Mesenchymal stem cell (in vitro differentiated cells and primary cell): Measurements from ENCODE around the gene VPS51.
A peak's percentile ranks its signal among the peaks of the same experiment; 100 is the strongest.
"Not testable (repeated sequence)": the region's sequence is repeated elsewhere in the genome, so short reads cannot be mapped to it uniquely, and the experiment has no call there.

Experiments
- DNase-seq: peaks from one replicate; pipeline ENCODE4 v3.0.0-alpha.2; 2013
- H2AFZ ChIP-seq: one replicate; pipeline ENCODE4 v1.6.1; 2013; ENCODE audit warnings: low read depth, mild to moderate bottlenecking, control low read depth, inconsistent platforms, low read length, moderate library complexity
- H2AK5ac ChIP-seq: 2 replicates; pipeline ENCODE4 v1.6.1; 2013; ENCODE audit warnings: low read length, moderate library complexity, mild to moderate bottlenecking, inconsistent platforms; ENCODE audit not compliant: severe bottlenecking
- H2BK120ac ChIP-seq: one replicate; pipeline ENCODE4 v1.6.1; 2013; ENCODE audit warnings: low read depth, mild to moderate bottlenecking, inconsistent platforms, low read length, moderate library complexity
- H2BK12ac ChIP-seq, 2 experiments: one replicate each; pipeline ENCODE4 v1.6.1; 2013; ENCODE audit warnings: inconsistent platforms in 2 of 2, low read length in 2 of 2, mild to moderate bottlenecking in 2 of 2, moderate library complexity in 2 of 2, control low read depth in 1 of 2
- H2BK15ac ChIP-seq: one replicate; pipeline ENCODE4 v1.6.1; 2013; ENCODE audit warnings: mild to moderate bottlenecking, low read depth, inconsistent platforms; ENCODE audit not compliant: poor library complexity, severe bottlenecking
- H2BK5ac ChIP-seq: 2 replicates; pipeline ENCODE4 v1.6.1; 2013; ENCODE audit warnings: low read depth, mild to moderate bottlenecking, low read length, control low read depth, inconsistent platforms; ENCODE audit not compliant: poor library complexity, severe bottlenecking
- H3K14ac ChIP-seq, 2 experiments: one replicate each; pipeline ENCODE4 v1.6.1; 2013; ENCODE audit warnings: inconsistent platforms in 2 of 2, low read length in 2 of 2, control low read depth in 1 of 2, mild to moderate bottlenecking in 1 of 2, moderate library complexity in 1 of 2
- H3K18ac ChIP-seq, 2 experiments: one replicate each; pipeline ENCODE4 v1.6.1; 2013; ENCODE audit warnings: inconsistent platforms in 2 of 2, low read length in 2 of 2, control low read depth in 1 of 2, low read depth in 1 of 2, mild to moderate bottlenecking in 1 of 2
- H3K23ac ChIP-seq, 2 experiments: one replicate each; pipeline ENCODE4 v1.6.1; 2013; ENCODE audit warnings: inconsistent platforms in 2 of 2, low read length in 2 of 2, mild to moderate bottlenecking in 2 of 2, moderate library complexity in 2 of 2, control low read depth in 1 of 2
- H3K27ac ChIP-seq: 2 replicates; pipeline ENCODE4 v1.5.1; 2013; ENCODE audit warnings: mild to moderate bottlenecking, moderate library complexity, low read length, control low read depth, inconsistent platforms; ENCODE audit not compliant: poor library complexity, severe bottlenecking
- H3K27me3 ChIP-seq, 2 experiments: 2 replicates each; pipeline versions ENCODE4 v1.6.1 to v1.7.0; 2013; ENCODE audit warnings: low read length in 2 of 2, mild to moderate bottlenecking in 2 of 2, moderate library complexity in 2 of 2, control low read depth in 1 of 2, inconsistent platforms in 1 of 2; ENCODE audit not compliant: control insufficient read depth in 1 of 2, insufficient read depth in 1 of 2
- H3K36me3 ChIP-seq, 2 experiments: 2 replicates each; pipeline versions ENCODE4 v1.6.1 to v1.7.0; 2013; ENCODE audit warnings: low read length in 2 of 2, control low read depth in 1 of 2, inconsistent platforms in 1 of 2, low read depth in 1 of 2, mild to moderate bottlenecking in 1 of 2; ENCODE audit not compliant: insufficient read depth in 2 of 2, control insufficient read depth in 1 of 2
- H3K4ac ChIP-seq, 2 experiments: one replicate each; pipeline ENCODE4 v1.6.1; 2013; ENCODE audit warnings: inconsistent platforms in 2 of 2, low read length in 2 of 2, mild to moderate bottlenecking in 2 of 2, moderate library complexity in 2 of 2, control low read depth in 1 of 2, low read depth in 1 of 2
- H3K4me1 ChIP-seq: 2 replicates; pipeline ENCODE4 v1.6.1; 2013; ENCODE audit warnings: low read depth, low read length, control low read depth; ENCODE audit not compliant: control insufficient read depth, insufficient read depth
- H3K4me2 ChIP-seq: 2 replicates; pipeline ENCODE4 v1.6.1; 2013; ENCODE audit warnings: low read length, mild to moderate bottlenecking, inconsistent platforms; ENCODE audit not compliant: poor library complexity, severe bottlenecking
- H3K4me3 ChIP-seq, 2 experiments: 2 replicates each; pipeline versions ENCODE4 v1.5.1 to v1.7.0; 2013; ENCODE audit warnings: low read length in 2 of 2, mild to moderate bottlenecking in 2 of 2, control low read depth in 1 of 2, low read depth in 1 of 2; ENCODE audit not compliant: insufficient read depth in 1 of 2
- H3K79me1 ChIP-seq: replicated peaks from 2 replicates; pipeline ENCODE4 v1.6.1; 2013; ENCODE audit warnings: mild to moderate bottlenecking, control low read depth, low read length, inconsistent platforms; ENCODE audit not compliant: poor library complexity, severe bottlenecking
- H3K9ac ChIP-seq: 2 replicates; pipeline ENCODE4 v1.7.0; 2013; ENCODE audit warnings: mild to moderate bottlenecking, low read length, moderate library complexity
- H3K9me3 ChIP-seq: 2 replicates; pipeline ENCODE4 v1.7.0; 2013; ENCODE audit warnings: mild to moderate bottlenecking, low read length; ENCODE audit not compliant: control insufficient read depth
- H4K8ac ChIP-seq: one replicate; pipeline ENCODE4 v1.6.1; 2013; ENCODE audit warnings: inconsistent platforms, mild to moderate bottlenecking, low read length, moderate library complexity
- H4K91ac ChIP-seq: one replicate; pipeline ENCODE4 v1.6.1; 2013; ENCODE audit warnings: mild to moderate bottlenecking, low read length, inconsistent platforms
- WGBS: methylation state at CpG from one replicate; pipeline ENCODE4 v1.1.7; 2013; ENCODE audit warnings: mixed read lengths; 5-methylcytosine and 5-hydroxymethylcytosine counted together

Gene VPS51

DNA sequence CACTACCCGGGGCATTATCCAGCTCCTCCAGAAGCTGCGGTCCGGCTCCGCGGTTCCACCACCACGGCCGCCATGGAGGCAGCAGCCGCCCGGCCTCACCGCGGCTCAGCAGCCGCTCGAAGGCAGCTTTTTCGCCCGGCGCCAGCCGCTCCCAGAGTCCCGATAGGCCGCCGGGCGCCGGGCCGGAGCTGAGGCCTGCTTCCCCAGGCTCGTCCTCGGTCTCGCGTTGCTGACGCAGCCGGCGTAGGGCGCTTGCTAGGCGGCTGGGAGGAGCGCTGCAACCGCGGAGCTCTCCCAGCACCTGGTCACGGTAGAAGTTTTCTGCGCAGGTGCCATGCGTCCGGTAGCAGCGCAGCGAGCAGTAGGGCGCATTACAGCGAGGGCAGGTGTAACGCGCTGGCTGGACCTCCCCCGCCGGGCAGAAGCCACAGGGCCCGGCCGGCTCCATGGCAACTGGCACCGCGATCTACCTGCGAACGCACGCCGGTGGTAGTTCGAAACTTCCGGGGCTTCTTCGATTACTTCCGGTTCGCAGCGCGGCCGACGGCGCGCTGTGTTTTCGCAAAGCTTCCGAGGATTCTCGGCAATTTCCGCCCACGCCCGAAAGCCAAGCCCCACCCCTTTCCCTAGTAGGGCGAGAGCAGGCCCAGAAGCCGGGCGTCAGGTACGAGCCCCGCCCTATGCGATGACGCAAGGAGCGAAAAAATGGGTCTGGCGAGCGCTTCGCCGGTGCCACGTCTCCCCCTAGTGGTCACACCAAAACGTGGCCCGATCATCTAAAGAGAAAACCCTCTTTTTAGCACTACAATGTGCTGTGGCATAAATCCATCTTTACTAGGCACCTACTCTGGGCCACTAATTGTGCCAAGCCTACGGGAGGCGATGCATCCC lies 21.4 kb downstream of the VPS51 start, which contains the start of gene ZNHIT2:
TSS of gene ZNHIT2 (minus strand) at position 496 of the 891 bp plus-strand sequence. CDS start at position 448, 48 bp downstream.
- no peak within 1 kb of the TSS for H3K23ac ChIP-seq
- H3K14ac ChIP-seq = peak within 1 kb of the TSS in 1 of 2 experiments; percentile 92
- H2AK5ac ChIP-seq = no peak within 1 kb of the TSS
- peak; percentile 98 for DNase-seq
- peak within 1 kb of the TSS; percentile 83 for H4K91ac ChIP-seq
- peak within 1 kb of the TSS; percentile 98 for H3K9ac ChIP-seq
- no peak within 1 kb of the TSS for H2BK120ac ChIP-seq
- peak within 1 kb of the TSS; percentile 50 for H2BK5ac ChIP-seq
- under 1% methylated on average over 89 of the region's 89 CpGs for WGBS
- H3K4ac ChIP-seq = peak within 1 kb of the TSS; percentile 81 to 83
- peak within 1 kb of the TSS; percentile 41 to 94 for H3K18ac ChIP-seq
- peak within 1 kb of the TSS; percentile 89 for H4K8ac ChIP-seq
- H3K36me3 ChIP-seq = peaks cover 50 to 53% of the 10 kb centered on the region in 2 experiments
- H3K4me1 ChIP-seq = peaks cover 35% of the 10 kb centered on the region
- H3K27ac ChIP-seq = peak within 1 kb of the TSS; percentile 80
- H2BK15ac ChIP-seq = no peak within 1 kb of the TSS
- no peaks in the 10 kb centered on the region for H3K9me3 ChIP-seq
- peak within 1 kb of the TSS; percentile 86 to 96 for H3K4me3 ChIP-seq
- H2AFZ ChIP-seq = peak within 1 kb of the TSS; percentile 79
- no peak within 1 kb of the TSS for H2BK12ac ChIP-seq
- H3K79me1 ChIP-seq = peaks cover 20% of the 10 kb centered on the region
- H3K27me3 ChIP-seq = no peaks in the 10 kb centered on the region
- peak within 1 kb of the TSS; percentile 79 for H3K4me2 ChIP-seq

DNA sequence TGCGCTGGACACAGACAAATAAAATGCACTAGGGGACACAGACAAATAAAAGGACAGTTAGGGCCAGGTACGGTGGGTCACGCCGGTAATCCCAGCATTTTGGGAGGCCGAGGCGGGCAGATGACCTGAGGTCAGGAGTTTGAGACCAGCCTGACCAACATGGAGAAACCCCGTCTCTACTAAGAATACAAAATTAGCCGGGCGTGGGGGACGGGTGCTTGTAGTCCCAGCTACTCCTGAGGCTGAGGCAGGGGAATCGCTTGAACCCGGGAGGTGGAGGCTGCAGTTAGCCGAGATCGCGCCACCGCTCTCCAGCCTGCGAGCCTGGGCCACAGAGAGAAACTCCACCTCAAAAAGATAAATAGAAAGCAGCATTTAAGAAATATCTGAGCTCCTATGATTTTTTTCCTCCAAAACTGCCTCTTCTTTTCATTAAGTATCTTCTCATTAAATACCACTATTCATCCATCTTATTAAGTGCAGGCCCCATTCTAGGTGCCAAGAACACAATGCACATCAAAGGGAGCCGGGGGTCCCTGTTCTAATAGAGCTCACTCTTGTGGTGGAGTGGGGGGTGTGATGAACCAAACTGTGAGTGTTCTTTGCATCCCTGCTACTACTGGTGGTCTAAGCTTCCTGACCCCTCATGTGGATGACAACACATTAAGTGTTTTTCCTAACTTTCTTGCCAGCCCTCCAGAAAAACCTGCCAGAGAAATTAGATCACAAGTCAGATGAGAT lies 22.3 kb downstream of the VPS51 start:
- no peaks in the 10 kb centered on the region for H3K27me3 ChIP-seq
- no peak overlapping the region for H3K27ac ChIP-seq
- H2AFZ ChIP-seq = no peak overlapping the region
- no peaks in the 10 kb centered on the region for H3K9me3 ChIP-seq
- H2BK120ac ChIP-seq = no peak overlapping the region
- DNase-seq = no peak
- no peak overlapping the region for H4K91ac ChIP-seq
- no peak overlapping the region for H2BK5ac ChIP-seq
- 90% methylated on average over 18 of the region's 18 CpGs for WGBS
- peaks cover 50 to 53% of the 10 kb centered on the region in 2 experiments for H3K36me3 ChIP-seq
- H3K4ac ChIP-seq = no peak overlapping the region
- no peak overlapping the region for H2BK12ac ChIP-seq
- H3K79me1 ChIP-seq = peaks cover 20% of the 10 kb centered on the region
- no peak overlapping the region for H3K18ac ChIP-seq
- no peak overlapping the region for H2BK15ac ChIP-seq
- H2AK5ac ChIP-seq = no peak overlapping the region
- H3K14ac ChIP-seq = no peak overlapping the region
- H3K4me1 ChIP-seq = peaks cover 31% of the 10 kb centered on the region
- no peak overlapping the region for H3K4me3 ChIP-seq
- no peak overlapping the region for H3K4me2 ChIP-seq
- peak overlapping the region; percentile 98 for H3K9ac ChIP-seq
- no peak overlapping the region for H3K23ac ChIP-seq
- H4K8ac ChIP-seq = no peak overlapping the region

DNA sequence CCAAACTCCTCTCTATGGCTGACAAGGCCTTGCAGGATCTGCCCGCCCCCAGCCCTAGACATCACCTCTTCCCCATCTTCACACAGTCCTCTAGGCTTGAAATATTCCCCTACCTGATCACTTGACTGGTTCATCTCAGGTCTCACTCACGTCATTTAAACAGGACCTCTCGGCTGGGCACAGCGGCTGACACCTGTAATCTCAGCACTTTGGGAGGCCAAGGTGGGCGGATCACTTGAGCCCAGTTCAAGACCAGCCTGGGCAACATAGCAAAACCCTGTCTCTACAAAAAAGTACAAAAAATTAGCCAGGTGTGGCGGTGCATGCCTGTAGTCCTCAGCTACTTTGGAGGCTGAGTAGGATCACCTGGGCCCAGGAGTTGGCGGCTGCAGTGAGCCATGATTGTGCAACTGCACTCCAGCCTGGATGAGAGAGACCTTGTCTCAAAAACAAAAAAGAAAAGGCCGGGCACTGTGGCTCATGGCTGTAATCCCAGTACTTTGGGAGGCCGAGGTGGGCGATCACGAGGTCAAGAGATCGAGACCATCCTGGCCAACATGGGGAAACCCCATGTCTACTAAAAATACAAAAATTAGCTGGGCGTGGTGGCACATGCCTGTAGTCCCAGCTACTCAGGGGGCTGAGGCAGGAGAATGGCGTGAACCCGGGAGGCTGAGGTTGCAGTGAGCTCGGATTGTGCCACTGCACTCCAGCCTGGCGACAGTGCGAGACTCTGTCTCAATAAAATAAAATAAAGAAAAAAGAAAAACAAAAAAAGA lies 23.1 kb downstream of the VPS51 start:
- peaks cover 51 to 53% of the 10 kb centered on the region in 2 experiments for H3K36me3 ChIP-seq
- not testable (repeated sequence) for H2AFZ ChIP-seq, H2BK120ac ChIP-seq, H3K14ac ChIP-seq, H3K27me3 ChIP-seq, H3K18ac ChIP-seq, H2BK5ac ChIP-seq, DNase-seq, H3K9me3 ChIP-seq, H3K27ac ChIP-seq, H4K91ac ChIP-seq, H3K4ac ChIP-seq, H2BK15ac ChIP-seq, H2AK5ac ChIP-seq, H3K23ac ChIP-seq, H4K8ac ChIP-seq, H3K4me2 ChIP-seq, H2BK12ac ChIP-seq, H3K4me3 ChIP-seq
- H3K79me1 ChIP-seq = peaks cover 20% of the 10 kb centered on the region
- H3K9ac ChIP-seq = peak overlapping the region; percentile 98
- H3K4me1 ChIP-seq = peaks cover 27% of the 10 kb centered on the region
- 95% methylated on average over 18 of the region's 18 CpGs for WGBS
